HCT116 (cell line): ENCODE data around the gene DCDC2C. TPM values are rescaled to one million over a fixed set of nuclear protein-coding genes. Genes with fewer than 3 reads are reported as not detected.

Experiments used
- ATAC-seq: fragments of 200-7000 bp; cut with Tn5 transposase; 2 replicates; pipeline ENCODE4 v1.9.1; 2020; ENCODE audit warnings: mild to moderate bottlenecking, moderate library complexity
- BruUV-seq: library from RNA; stranded (reverse); fragments of 400-500 nt; replicated peaks from 2 replicates; lab custom pipeline; 2021; lab: Mats Ljungman, UMichigan
- CTCF ChIA-PET: fragments of 300-600 bp; sonication (Branson Sonifier 250); formaldehyde crosslinking; loops from one replicate; lab custom pipeline; 2021; ENCODE audit warnings: antibody characterized with exemption; lab: Charles Lee
- POLR2A ChIA-PET: fragments of 300-600, 350-600 bp; sonication (Branson Sonifier 250); formaldehyde crosslinking; loops from one replicate; lab custom pipeline; 2021; ENCODE audit warnings: antibody characterized with exemption; lab: Charles Lee
- RAD21 ChIA-PET, 2 experiments: fragments of 300-600 bp; sonication (Branson Sonifier 250); formaldehyde crosslinking; loops; one replicate each; lab custom pipeline; 2023; ENCODE audit warnings: low total read pairs in 2 of 2; ENCODE audit not compliant: uncharacterized antibody in 2 of 2, unreplicated experiment in 2 of 2, low non-redundant PET in 1 of 2; lab: Charles Lee
- DNase-seq: peaks from one replicate; pipeline ENCODE4 v3.0.0-alpha.2; 2010; ENCODE audit warnings: low read depth, low spot score
- H2AFZ ChIP-seq: fragments of 200-600 bp; shearing (Covaris generic), sonication (generic); 2 replicates; pipeline ENCODE4 v1.6.1; 2017; ENCODE audit warnings: low read depth, mixed run types, mixed read lengths, antibody characterized with exemption, low read length; ENCODE audit not compliant: poor library complexity, severe bottlenecking
- H3K27ac ChIP-seq: 2 replicates; pipeline ENCODE4 v1.5.1; 2012; ENCODE audit warnings: low read depth, low read length
- H3K27me3 ChIP-seq: fragments of 200-600 bp; sonication (generic); 2 replicates; pipeline ENCODE4 v1.6.1; 2016; ENCODE audit warnings: mixed run types, low read length, mixed read lengths; ENCODE audit not compliant: insufficient read depth
- H3K36me3 ChIP-seq, 2 experiments: fragments of 200-500 bp in 1 of 2; fragments of 200-600 bp in 1 of 2; sonication (Bioruptor generic) in 1 of 2; sonication (generic) in 1 of 2; 2 replicates each; pipeline versions ENCODE4 v1.5.1 to v1.6.1; 2014 to 2016; ENCODE audit warnings: low read length in 2 of 2, inconsistent platforms in 1 of 2, mixed read lengths in 1 of 2, mixed run types in 1 of 2; ENCODE audit not compliant: insufficient read depth in 2 of 2, control insufficient read depth in 1 of 2
- H3K4me1 ChIP-seq, 2 experiments: fragments of 200-600 bp in 1 of 2; sonication (generic) in 1 of 2; 2 replicates each; pipeline versions ENCODE4 v1.5.1 to v1.6.1; 2012 to 2017; ENCODE audit warnings: low read length in 2 of 2, inconsistent platforms in 1 of 2, mild to moderate bottlenecking in 1 of 2, mixed read lengths in 1 of 2, mixed run types in 1 of 2, moderate library complexity in 1 of 2; ENCODE audit not compliant: insufficient read depth in 2 of 2, control insufficient read depth in 1 of 2
- H3K4me2 ChIP-seq: fragments of 200-600 bp; sonication (generic); 2 replicates; pipeline ENCODE4 v1.6.1; 2017; ENCODE audit warnings: mixed run types, low read length, mixed read lengths
- H3K4me3 ChIP-seq, 2 experiments: fragments of 200-600 bp in 1 of 2; sonication (generic) in 1 of 2; replicated peaks in 1 of 2; 2 replicates each; pipeline ENCODE4 v1.5.1; 2011 to 2016; ENCODE audit warnings: low read length in 2 of 2, control low read depth in 1 of 2, low read depth in 1 of 2, mild to moderate bottlenecking in 1 of 2, mixed read lengths in 1 of 2, mixed run types in 1 of 2
- H3K79me2 ChIP-seq: fragments of 200-600 bp; sonication (generic); 2 replicates; pipeline ENCODE4 v1.6.1; 2017; ENCODE audit warnings: mild to moderate bottlenecking, mixed run types, low read length, moderate library complexity, mixed read lengths; ENCODE audit not compliant: insufficient read depth
- H3K9ac ChIP-seq: fragments of 200-600 bp; sonication (generic); 2 replicates; pipeline ENCODE4 v1.6.1; 2016; ENCODE audit warnings: low read length, mixed read lengths
- H3K9me2 ChIP-seq: fragments of 200-600 bp; sonication (generic), shearing (Covaris generic); 2 replicates; pipeline ENCODE4 v1.6.1; 2017; ENCODE audit warnings: mixed run types, mild to moderate bottlenecking, moderate library complexity; ENCODE audit not compliant: insufficient read depth
- H3K9me3 ChIP-seq, 2 experiments: fragments of 200-500 bp in 1 of 2; fragments of 200-600 bp in 1 of 2; sonication (Bioruptor generic) in 1 of 2; sonication (generic) in 1 of 2; 2 replicates each; pipeline ENCODE4 v1.6.1; 2014 to 2017; ENCODE audit warnings: low read length in 2 of 2, mixed read lengths in 2 of 2, inconsistent platforms in 1 of 2, low read depth in 1 of 2, mild to moderate bottlenecking in 1 of 2, mixed run types in 1 of 2, moderate library complexity in 1 of 2; ENCODE audit not compliant: control insufficient read depth in 1 of 2, insufficient read depth in 1 of 2
- H4K20me1 ChIP-seq: fragments of 200-600 bp; sonication (generic), shearing (Covaris generic); 2 replicates; pipeline ENCODE4 v1.6.1; 2017; ENCODE audit warnings: mixed run types, mild to moderate bottlenecking, moderate library complexity; ENCODE audit not compliant: insufficient read depth
- ATF3 ChIP-seq: IDR thresholded peaks from 2 replicates; pipeline ENCODE4 v1.6.1; 2012
- CEBPB ChIP-seq: IDR thresholded peaks from 2 replicates; pipeline ENCODE4 v1.6.1; 2012; ENCODE audit warnings: low read depth
- CTCF ChIP-seq, 3 experiments: fragments of 200-600 bp in 1 of 3; sonication (generic) in 1 of 3; IDR thresholded peaks in 2 of 3; conservative IDR thresholded peaks in 1 of 3; 2 replicates each; pipeline ENCODE4 v1.5.1; 2012 to 2017; ENCODE audit warnings: low read depth in 2 of 3, low read length in 2 of 3, antibody characterized with exemption in 1 of 3, borderline replicate concordance in 1 of 3, control low read depth in 1 of 3, mild to moderate bottlenecking in 1 of 3, mixed read lengths in 1 of 3, mixed run types in 1 of 3, moderate library complexity in 1 of 3; ENCODE audit not compliant: insufficient read depth in 1 of 3
- ELF1 ChIP-seq: IDR thresholded peaks from 2 replicates; pipeline ENCODE4 v1.6.1; 2012; ENCODE audit warnings: low read depth, borderline replicate concordance
- EZH2phosphoT487 ChIP-seq: fragments of 200-600 bp; IDR thresholded peaks from 2 replicates; pipeline ENCODE4 v1.6.1; 2018; ENCODE audit warnings: antibody characterized with exemption, borderline replicate concordance
- FOSL1 ChIP-seq: IDR thresholded peaks from 2 replicates; pipeline ENCODE4 v1.6.1; 2012; ENCODE audit warnings: low read depth
- JUND ChIP-seq: IDR thresholded peaks from 2 replicates; pipeline ENCODE4 v1.6.1; 2012
- POLR2A ChIP-seq: IDR thresholded peaks from 2 replicates; pipeline ENCODE4 v1.7.0; 2011; ENCODE audit warnings: borderline replicate concordance; ENCODE audit not compliant: insufficient read depth, insufficient read length; ENCODE audit errors: extremely low read depth
- RAD21 ChIP-seq: IDR thresholded peaks from 2 replicates; pipeline ENCODE4 v1.6.1; 2012; ENCODE audit warnings: low read depth, mild to moderate bottlenecking
- SIN3A ChIP-seq: IDR thresholded peaks from 2 replicates; pipeline ENCODE4 v1.6.1; 2012; ENCODE audit warnings: low read depth
- SRF ChIP-seq: IDR thresholded peaks from 2 replicates; pipeline ENCODE4 v1.6.1; 2012; ENCODE audit warnings: low read depth
- YY1 ChIP-seq: IDR thresholded peaks from 2 replicates; pipeline ENCODE4 v1.6.1; 2011; ENCODE audit warnings: low read length, low read depth, moderate library complexity, mild to moderate bottlenecking; ENCODE audit not compliant: insufficient replicate concordance; ENCODE audit errors: extremely low read depth
- ZBTB33 ChIP-seq: IDR thresholded peaks from 2 replicates; pipeline ENCODE4 v1.6.1; 2011; ENCODE audit warnings: mild to moderate bottlenecking, low read length, moderate library complexity; ENCODE audit not compliant: insufficient replicate concordance; ENCODE audit errors: extremely low read depth
- ZFX ChIP-seq: fragments of 450-650 bp; IDR thresholded peaks from 2 replicates; pipeline ENCODE4 v1.6.1; 2017
- ZNF274 ChIP-seq: fragments of 200-500 bp; sonication (Bioruptor generic); IDR thresholded peaks from 2 replicates; pipeline ENCODE4 v1.6.1; 2014; ENCODE audit warnings: mild to moderate bottlenecking, low read depth, low read length, inconsistent platforms
- intact Hi-C: fragments of 100-400 bp; cut with micrococcal nuclease; formaldehyde crosslinking; loops from 2 replicates; pipeline ENCODE4 v1.10.0; 2022
- total RNA-seq: library from RNA; stranded (reverse); gene quantifications from one replicate; pipeline ENCODE4 v1.2.1, GENCODE V29; 2021; ENCODE audit not compliant: unreplicated experiment

Gene DCDC2C
- total RNA-seq, 1 experiment from 2014 or later = not detected

GRCh38 chr2:3708576-3708975 lies 5.2 kb downstream of the DCDC2C start:
- Histone ChIP-seq H4K20me1 (no peaks in the 10 kb centered on the region), H3K4me2 (no peak overlapping the region), H3K9ac (no peak overlapping the region)
- no TSS peak for BruUV-seq
- intact Hi-C loops = no loop called here
- POLR2A ChIA-PET = no interaction called here
- TF ChIP-seq ATF3 = no peak
- no peak for TF ChIP-seq CTCF (IDR thresholded peaks at IDR 0.05 in 2 of 3, conservative IDR thresholded peaks at IDR 0.05 in 1 of 3; ENCODE audit: borderline replicate concordance in 1 of 3, insufficient read depth in 1 of 3, low read depth in 2 of 3, low read length in 2 of 3)
- TF ChIP-seq, all 23 proteins: peak for 0
- Histone ChIP-seq H3K79me2 (no peaks in the 10 kb centered on the region), H2AFZ (no peak overlapping the region), H3K27ac (no peak overlapping the region), H3K9me3 (no peaks in the 10 kb centered on the region), H3K4me3 (no peak overlapping the region), H3K36me3 (no peaks in the 10 kb centered on the region), H3K27me3 (peaks cover 30% of the 10 kb centered on the region), H3K9me2 (no peaks in the 10 kb centered on the region), H3K4me1 (no peaks in the 10 kb centered on the region)
- DNase-seq = no peak
- ChIA-PET CTCF (no interaction called here), RAD21 (no interaction called here)
- ATAC-seq = no peak

GRCh38 chr2:3709225-3709624 lies 5.8 kb downstream of the DCDC2C start:
- H3K4me2 ChIP-seq = no peak overlapping the region
- no peak overlapping the region for H2AFZ ChIP-seq
- H4K20me1 ChIP-seq = no peaks in the 10 kb centered on the region
- H3K79me2 ChIP-seq = no peaks in the 10 kb centered on the region
- ATAC-seq (no peak), DNase-seq (no peak)
- intact Hi-C loops = no loop called here
- H3K4me3 ChIP-seq = no peak overlapping the region
- H3K9ac ChIP-seq = no peak overlapping the region
- no peaks in the 10 kb centered on the region for H3K36me3 ChIP-seq
- no peaks in the 10 kb centered on the region for H3K4me1 ChIP-seq
- ChIA-PET CTCF (no interaction called here), RAD21 (no interaction called here), POLR2A (no interaction called here)
- H3K27me3 ChIP-seq = peaks cover 30% of the 10 kb centered on the region
- no peaks in the 10 kb centered on the region for H3K9me3 ChIP-seq
- BruUV-seq = no TSS peak
- H3K9me2 ChIP-seq = no peaks in the 10 kb centered on the region
- no peak overlapping the region for H3K27ac ChIP-seq
- TF ChIP-seq POLR2A (no peak), YY1 (no peak), SIN3A (no peak), ZFX (no peak), SRF (no peak), ZNF274 (no peak), JUND (no peak), CTCF (IDR thresholded peaks at IDR 0.05 in 2 of 3, conservative IDR thresholded peaks at IDR 0.05 in 1 of 3; ENCODE audit: borderline replicate concordance in 1 of 3, insufficient read depth in 1 of 3, low read depth in 2 of 3, low read length in 2 of 3) (no peak), FOSL1 (no peak), ZBTB33 (no peak), ELF1 (no peak), EZH2phosphoT487 (no peak), RAD21 (no peak), CEBPB (no peak)
